Astrocyte of the hippocampus (primary cell): ENCODE results near the gene SMTNL1.

Experiments used
- DNase-seq: peaks from one replicate; pipeline ENCODE4 v3.0.0; 2011; ENCODE audit warnings: low read depth, low spot score

SMTNL1 gene

GRCh38 chr11:57544566-57544965 is 7.2 kb downstream of the SMTNL1 start:
- DNase-seq, result no peak

DNA sequence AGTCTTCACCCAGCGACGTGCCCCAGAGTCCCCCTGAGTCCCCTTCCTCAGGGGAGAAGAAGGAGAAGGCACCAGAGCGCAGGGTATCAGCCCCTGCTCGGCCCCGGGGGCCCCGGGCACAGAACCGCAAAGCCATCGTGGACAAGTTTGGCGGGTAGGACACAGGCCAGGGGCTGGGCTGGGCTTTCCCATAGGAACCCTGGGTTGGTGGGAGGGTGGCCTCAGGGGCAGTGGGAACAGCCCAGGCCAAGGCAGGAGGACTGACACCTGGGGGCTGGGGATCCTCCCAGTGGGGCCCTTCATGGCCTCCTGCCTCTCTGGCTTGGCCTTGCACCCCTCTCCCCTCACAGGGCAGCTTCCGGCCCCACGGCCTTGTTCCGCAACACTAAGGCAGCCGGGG is 8.5 kb downstream of the SMTNL1 start:
- DNase-seq, result no peak

DNA sequence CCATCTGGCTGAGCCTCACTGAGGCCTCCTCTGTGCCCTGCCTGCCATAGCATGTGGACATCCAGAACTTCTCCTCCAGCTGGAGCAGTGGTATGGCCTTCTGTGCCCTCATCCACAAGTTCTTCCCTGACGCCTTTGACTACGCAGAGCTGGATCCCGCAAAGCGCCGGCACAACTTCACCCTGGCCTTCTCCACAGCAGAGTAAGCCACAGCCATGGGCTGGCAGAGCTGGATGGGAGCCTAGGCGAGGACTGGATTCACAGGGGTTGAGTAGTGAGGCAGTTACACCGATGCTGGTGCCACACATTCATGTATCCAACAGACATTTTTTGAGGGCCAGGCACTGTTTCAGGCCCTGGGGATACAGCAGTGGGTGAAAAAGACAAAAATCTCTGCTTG is 9.1 kb downstream of the SMTNL1 start:
- DNase-seq, result no peak

DNA sequence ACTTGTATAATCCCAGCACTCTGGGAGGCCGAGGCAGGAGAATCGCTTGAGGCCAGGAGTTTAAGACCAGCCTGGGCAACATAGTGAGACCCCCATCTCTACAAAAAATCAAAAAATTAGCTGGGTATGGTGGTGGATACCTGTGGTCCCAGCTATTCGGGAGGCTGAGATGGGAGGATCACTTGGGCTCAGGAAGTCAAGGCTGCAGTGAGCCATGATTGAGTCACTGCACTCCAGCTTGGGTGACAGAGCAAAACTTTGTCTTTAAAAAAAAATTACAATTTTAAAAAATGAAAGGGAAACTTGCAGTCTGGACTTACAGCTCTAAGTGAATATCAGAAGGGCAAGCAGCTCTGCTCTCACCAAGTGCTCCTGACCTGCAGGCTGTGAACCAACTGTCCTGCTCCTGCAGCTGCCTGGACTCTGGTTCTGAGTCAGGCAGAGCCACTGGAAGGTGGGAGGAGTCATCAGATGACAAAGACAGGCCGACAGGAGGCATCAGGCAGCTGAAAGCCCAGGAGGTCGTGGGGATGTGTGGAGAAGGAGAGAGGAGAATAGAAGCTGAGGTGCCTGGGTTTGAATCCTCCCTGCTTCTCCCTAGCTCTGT is 9.6 kb downstream of the SMTNL1 start:
- DNase-seq, result peak; percentile 31

DNA sequence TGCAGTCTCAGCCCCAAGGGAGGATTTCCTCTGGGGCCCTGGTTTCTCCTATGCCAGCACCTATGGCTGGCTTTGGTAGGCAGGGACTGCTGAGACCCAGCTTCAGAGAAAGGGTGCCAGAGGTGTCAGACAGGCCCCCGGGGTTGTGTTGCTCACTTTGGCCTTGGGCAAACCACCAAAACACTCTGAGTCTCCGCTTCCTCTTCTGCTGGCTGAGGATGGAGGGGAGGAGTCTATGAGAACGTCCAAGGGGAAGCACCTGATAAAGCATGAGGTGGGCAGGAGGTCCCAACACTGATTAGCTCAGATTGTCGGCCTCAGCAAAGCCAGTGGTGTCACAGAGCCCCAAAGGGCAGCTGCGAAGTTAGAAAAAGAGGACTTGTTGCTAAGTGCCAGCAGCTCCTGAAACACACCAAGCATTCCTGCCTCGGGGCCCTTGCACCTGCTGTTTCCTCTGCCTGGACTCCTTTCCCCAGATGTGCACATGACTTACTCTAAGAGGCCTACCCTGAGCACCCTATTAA is 10.5 kb downstream of the SMTNL1 start:
- no peak for DNase-seq

GRCh38 chr11:57549983-57550382 is 12.6 kb downstream of the SMTNL1 start:
- no peak for DNase-seq

- no peak for DNase-seq
These were observed 14.5 kb downstream of the SMTNL1 start for GRCh38 chr11:57551941-57552340.

- DNase-seq, result no peak
These were observed 15.1 kb downstream of the SMTNL1 start for GRCh38 chr11:57552479-57552878.

- no peak for DNase-seq
These were observed 18.0 kb downstream of the SMTNL1 start for GRCh38 chr11:57555393-57555792.

DNA sequence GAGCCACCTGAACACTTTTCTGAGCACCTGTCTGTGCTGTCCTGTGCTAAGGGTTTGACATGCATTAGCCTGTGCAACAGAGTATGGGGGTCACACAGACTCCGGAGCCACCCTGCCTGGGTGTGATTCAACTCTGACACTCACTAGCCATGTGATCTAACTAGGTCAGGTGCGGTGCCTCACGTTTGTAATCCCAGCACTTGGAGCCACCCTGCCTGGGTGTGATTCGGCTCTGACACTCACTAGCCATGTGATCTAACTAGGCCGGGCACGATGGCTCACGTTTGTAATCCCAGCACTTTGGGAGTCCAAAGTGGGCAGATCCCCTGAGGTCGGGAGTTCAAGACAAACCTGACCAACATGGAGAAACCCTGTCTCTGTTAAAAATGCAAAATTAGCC is 18.6 kb downstream of the SMTNL1 start:
- DNase-seq, result no peak

GRCh38 chr11:57560146-57560545 is 22.8 kb downstream of the SMTNL1 start:
- no peak for DNase-seq

DNA sequence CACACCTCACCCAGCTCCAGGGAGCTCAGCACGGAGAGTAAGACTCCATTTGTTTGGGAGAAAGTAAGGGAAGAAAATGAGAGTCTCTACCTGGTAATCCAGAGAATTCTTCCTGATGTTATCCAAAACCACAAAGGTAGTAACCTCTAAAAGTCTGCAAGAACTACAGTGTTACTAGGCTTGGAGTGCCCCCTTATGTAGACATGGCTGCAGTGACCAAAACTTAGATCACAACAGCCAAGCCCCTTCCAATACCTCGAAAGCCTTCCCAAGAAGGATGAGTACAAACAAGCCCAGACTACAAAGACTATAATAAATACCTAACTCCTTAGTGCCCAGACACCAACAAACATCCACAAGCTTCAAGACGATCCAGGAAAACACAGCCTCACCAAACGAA is 25.2 kb downstream of the SMTNL1 start:
- no peak for DNase-seq

- peak; percentile 39 for DNase-seq
These were observed 28.9 kb downstream of the SMTNL1 start for GRCh38 chr11:57566005-57566904.

DNA sequence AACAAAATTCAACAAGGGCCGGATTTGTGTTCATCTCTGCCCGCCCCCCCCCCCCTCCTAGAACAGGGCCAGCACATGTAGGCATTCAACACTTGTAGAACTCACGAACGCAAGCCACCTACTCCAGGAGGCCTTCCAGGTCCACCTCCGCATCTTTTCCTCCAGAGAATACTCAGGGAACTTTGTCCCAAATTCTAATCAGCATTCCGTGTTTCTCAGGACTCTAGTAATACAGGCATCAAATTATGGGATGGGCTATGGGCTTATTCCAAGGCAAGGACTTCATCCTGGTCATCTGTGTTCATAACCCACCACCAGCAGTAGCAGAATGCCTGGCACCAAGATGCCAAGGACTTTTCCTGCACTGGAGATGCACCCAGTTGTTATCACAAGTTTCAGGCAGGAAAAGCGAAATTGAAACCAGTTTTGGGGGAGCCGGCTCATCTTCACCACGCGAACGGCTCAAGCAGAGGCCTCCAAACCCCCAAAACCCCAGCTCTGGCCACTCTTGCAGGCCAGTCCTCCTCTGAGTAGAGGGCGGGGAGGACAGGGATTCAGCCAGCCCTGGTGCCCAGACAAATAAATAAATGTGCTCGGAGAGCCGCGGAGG is 29.6 kb downstream of the SMTNL1 start:
- no peak for DNase-seq

DNA sequence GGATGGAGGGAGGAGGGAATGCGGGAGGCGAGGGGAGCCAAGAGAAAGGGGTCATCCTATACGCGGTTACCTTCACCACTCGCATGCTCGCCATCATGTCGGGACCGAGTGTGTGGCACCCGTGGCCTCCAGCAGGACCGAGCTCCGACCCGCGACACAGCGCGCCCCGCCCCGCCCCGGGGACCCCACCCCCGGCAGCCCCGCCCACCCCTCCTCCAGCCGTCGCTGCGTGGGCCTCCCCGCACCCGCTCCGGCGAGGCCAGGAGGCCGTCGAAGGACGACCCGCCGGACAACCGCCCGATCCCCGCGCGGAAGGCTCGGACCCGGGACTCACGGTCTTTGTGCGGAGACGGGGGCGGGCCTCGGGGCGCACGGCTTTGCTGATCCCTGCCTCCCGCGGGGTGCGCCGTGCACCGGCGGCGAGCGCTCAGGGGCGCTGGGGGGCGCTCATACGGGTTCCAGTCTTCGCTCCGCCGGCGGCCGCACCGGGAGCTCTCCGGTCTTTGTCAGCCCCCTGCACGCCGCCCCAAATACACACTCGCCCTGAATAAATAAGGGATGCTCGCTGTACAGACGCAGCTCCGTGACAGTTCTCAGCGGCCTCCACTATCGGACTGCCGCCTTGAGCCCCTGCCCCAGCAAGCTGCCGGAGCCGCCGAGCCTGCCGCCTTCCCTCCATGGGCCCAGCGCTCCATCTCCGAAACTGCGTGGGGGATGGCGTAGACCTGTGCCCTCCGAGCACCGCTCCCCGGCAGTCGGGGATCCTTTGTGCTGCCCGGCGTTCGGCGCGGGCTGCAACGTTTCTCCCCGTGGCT is 30.3 kb downstream of the SMTNL1 start, which contains the start of gene UBE2L6:
UBE2L6 (minus strand) TSS at position 158 of the 815 bp plus-strand sequence; CDS start at position 97, 61 bp downstream.
- peak; percentile 91 for DNase-seq

GRCh38 chr11:57568330-57568766 is 31.0 kb downstream of the SMTNL1 start:
- DNase-seq, result no peak

DNA sequence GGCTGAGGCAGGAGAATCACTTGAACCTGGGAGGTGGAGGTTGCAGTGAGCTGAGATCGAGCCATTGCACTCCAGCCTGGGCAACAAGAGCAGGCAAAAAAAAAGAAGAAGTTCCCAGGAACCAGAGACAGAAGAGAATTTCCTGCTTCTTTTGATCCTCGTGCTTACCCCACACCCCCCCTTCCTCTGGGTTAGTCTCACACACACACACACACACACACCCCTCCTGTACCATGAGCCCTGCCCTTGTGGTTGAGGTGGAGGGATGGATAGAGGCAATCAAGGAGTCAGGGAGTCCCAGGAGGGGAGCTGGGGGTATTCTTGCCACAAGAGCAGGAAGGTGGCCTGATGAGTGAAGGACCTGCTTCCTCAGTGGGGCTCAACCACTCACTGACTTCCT is 34.2 kb downstream of the SMTNL1 start:
- no peak for DNase-seq

DNA sequence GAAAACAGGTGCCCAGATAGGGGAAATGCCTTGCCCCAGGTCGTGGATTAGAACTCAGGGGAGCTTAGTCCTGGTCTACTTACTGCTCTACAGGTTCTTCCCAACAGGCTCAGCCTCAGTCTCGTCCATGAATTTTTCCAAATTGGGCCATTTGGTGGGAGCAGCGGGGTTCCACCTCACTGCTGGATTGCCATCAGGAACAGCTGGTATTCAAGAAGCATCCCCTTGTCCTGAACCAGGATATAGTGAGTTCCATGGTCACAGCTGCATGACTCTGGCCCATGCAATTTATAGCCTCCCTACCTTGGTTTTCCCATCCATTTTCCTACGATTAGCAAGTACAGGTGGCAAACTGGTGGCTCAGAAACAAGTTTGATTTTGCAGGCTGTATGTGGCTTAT is 36.7 kb downstream of the SMTNL1 start:
- no peak for DNase-seq

DNA sequence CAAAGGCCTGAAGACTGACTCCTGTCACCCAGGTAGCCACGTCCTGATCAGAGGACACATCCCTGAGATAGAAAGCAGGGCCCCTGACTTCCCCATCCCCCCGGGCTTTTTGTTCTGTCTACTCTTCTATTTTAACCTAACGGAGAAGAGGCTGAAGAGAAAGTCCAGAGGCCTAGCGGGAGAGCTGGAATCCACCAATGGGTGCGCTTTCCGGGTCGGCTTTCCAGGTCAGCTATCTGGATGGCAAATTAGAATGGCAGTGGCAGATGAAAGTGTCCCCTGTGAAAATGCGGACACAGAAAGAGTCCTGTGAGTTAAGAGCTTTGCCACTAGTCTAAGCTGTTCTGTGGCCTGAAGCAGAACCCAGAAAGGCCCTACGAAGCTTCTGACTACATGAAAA is 46.9 kb downstream of the SMTNL1 start:
- no peak for DNase-seq

DNA sequence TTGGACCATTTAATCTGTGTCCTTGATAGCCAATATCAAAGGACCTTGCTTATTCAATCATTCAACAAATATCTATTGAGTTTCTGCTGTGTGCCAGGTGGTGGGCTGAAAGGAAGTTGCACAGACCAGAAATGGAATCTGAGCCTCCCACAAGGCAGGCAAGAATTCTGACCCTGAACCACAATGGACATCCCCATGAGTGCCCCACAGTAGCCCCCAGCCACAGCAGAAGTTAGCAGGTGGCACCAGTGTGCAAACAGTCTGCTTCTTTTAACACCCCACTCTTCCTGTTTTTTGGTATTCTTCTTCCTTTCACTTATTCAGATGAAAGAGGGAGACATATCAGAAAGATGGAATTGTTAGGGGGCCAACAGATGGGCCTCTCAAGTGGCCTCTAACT is 47.9 kb downstream of the SMTNL1 start:
- DNase-seq, result no peak

DNA sequence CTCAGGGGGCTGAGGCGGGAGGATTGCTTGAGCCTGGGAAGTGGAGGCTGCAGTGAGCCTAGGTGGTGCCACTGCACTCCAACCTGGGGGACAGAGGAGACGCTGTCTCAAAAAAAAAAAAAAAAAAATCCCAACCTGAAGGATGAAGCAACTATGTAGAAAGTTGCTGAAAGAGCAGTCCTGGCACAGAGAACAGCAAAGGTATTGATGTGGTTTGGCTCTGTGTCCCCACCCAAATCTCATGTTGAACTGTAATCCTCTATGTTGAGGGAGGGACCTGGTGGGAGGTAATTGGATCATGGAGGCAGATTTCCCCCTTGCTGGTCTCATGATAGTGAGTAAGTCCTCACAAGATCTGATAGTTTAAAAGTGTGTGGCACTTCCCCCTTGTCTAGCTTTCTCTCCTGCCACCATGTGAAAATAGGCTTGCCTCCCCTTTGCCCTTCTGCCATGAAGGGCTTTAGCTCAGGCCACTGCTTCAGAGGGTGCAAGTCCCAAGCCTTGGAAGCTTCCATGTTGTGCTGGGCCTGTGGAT is 49.4 kb downstream of the SMTNL1 start:
- DNase-seq, result no peak
